Measurements from ENCODE around the gene PDRG1. TPM values are rescaled to one million over a fixed set of nuclear protein-coding genes. Genes with fewer than 3 reads are reported as not detected.

Gene PDRG1
- polyA plus RNA-seq, 3 donors: 3.5 to 4.4 (median 3.7) TPM

GRCh38 chr20:31954500-31954899 lies 2.7 kb upstream of the PDRG1 start:
- Histone ChIP-seq H3K9me3 (replicated peaks in 1 of 2; ENCODE audit: control insufficient read depth in 1 of 2, insufficient read depth in 1 of 2, low read length in 2 of 2) (no peaks in the 10 kb centered on the region), H3K27me3 (ENCODE audit: control insufficient read depth in 2 of 2, insufficient read depth in 2 of 2, low read length in 2 of 2) (peaks cover 0 to 6% of the 10 kb centered on the region in 2 donors), H3K9ac (ENCODE audit: insufficient read depth, low read length, poor library complexity, severe bottlenecking) (no peak overlapping the region), H3K4me1 (ENCODE audit: control insufficient read depth in 1 of 2, insufficient read depth in 2 of 2, low read length in 2 of 2) (peaks cover 12 to 13% of the 10 kb centered on the region in 2 donors), H4K20me1 (ENCODE audit: insufficient read depth, low read length) (peaks cover 13% of the 10 kb centered on the region), H3K79me2 (ENCODE audit: insufficient read depth, low read length) (peaks cover 21% of the 10 kb centered on the region), H2AFZ (ENCODE audit: insufficient read depth, low read depth, low read length, poor library complexity, severe bottlenecking) (no peak overlapping the region), H3K36me3 (replicated peaks in 1 of 2; ENCODE audit: control insufficient read depth in 1 of 2, insufficient read depth in 2 of 2, low read length in 2 of 2) (peaks cover 7 to 9% of the 10 kb centered on the region in 2 donors), H3K27ac (ENCODE audit: low read depth in 1 of 2, low read length in 2 of 2) (no peak overlapping the region), H3K4me2 (replicated peaks; ENCODE audit: extremely low read depth, low read length, poor library complexity, severe bottlenecking) (no peak overlapping the region), H3K4me3 (replicated peaks in 1 of 3; ENCODE audit: low read depth in 2 of 3, low read length in 3 of 3) (no peak overlapping the region)
- no peaks in the 10 kb centered on the region for H3K9me3 Mint-ChIP-seq
- H3K4me3 Mint-ChIP-seq: no peak overlapping the region
- no peak for DNase-seq
- H3K4me1 Mint-ChIP-seq: peaks cover 16% of the 10 kb centered on the region
- peaks cover 12 to 17% (median 15%) of the 10 kb centered on the region in 3 donors for H3K27me3 Mint-ChIP-seq (ENCODE audit: low read depth in 3 of 3)
- intact Hi-C loops (cut with micrococcal nuclease): loop anchor here (5.0 kb wide), 3 partner anchors 77 to 132 kb away; no protein-coding TSS in a partner anchor
- WGBS (ENCODE audit: insufficient coverage): 100% methylated on average over 1 of the region's 1 CpG
- no peak overlapping the region for H3K27ac Mint-ChIP-seq
- H3K36me3 Mint-ChIP-seq: peaks cover 6 to 8% of the 10 kb centered on the region in 2 donors
- no peak for TF ChIP-seq CTCF (IDR thresholded peaks at IDR 0.05)

- no peaks in the 10 kb centered on the region for H3K9me3 ChIP-seq (replicated peaks in 1 of 2; ENCODE audit: control insufficient read depth in 1 of 2, insufficient read depth in 1 of 2, low read length in 2 of 2)
- no peak overlapping the region for H3K9ac ChIP-seq (ENCODE audit: insufficient read depth, low read length, poor library complexity, severe bottlenecking)
- Mint-ChIP-seq H3K27me3 (ENCODE audit: low read depth in 3 of 3) (peaks cover 10 to 17% (median 15%) of the 10 kb centered on the region in 3 donors), H3K27ac (no peak overlapping the region), H3K9me3 (peaks cover 0 to under 1% (median 0%) of the 10 kb centered on the region in 7 donors), H3K4me3 (no peak overlapping the region), H3K36me3 (peaks cover 12 to 15% of the 10 kb centered on the region in 2 donors), H3K4me1 (peaks cover 16% of the 10 kb centered on the region)
- 100% methylated on average over 1 of the region's 6 CpGs for WGBS (ENCODE audit: insufficient coverage)
- peaks cover 19% of the 10 kb centered on the region for H4K20me1 ChIP-seq (ENCODE audit: insufficient read depth, low read length)
- peaks cover 12 to 13% of the 10 kb centered on the region in 2 donors for H3K4me1 ChIP-seq (ENCODE audit: control insufficient read depth in 1 of 2, insufficient read depth in 2 of 2, low read length in 2 of 2)
- H2AFZ ChIP-seq (ENCODE audit: insufficient read depth, low read depth, low read length, poor library complexity, severe bottlenecking): no peak overlapping the region
- H3K4me3 ChIP-seq (replicated peaks in 1 of 3; ENCODE audit: low read depth in 2 of 3, low read length in 3 of 3): no peak overlapping the region
- no peak for DNase-seq
- H3K36me3 ChIP-seq (replicated peaks in 1 of 2; ENCODE audit: control insufficient read depth in 1 of 2, insufficient read depth in 2 of 2, low read length in 2 of 2): peaks cover 14 to 17% of the 10 kb centered on the region in 2 donors
- peaks cover 21% of the 10 kb centered on the region for H3K79me2 ChIP-seq (ENCODE audit: insufficient read depth, low read length)
- H3K27ac ChIP-seq (ENCODE audit: low read depth in 1 of 2, low read length in 2 of 2): no peak overlapping the region
- no peak for TF ChIP-seq CTCF (IDR thresholded peaks at IDR 0.05)
- intact Hi-C loops (cut with micrococcal nuclease): loop anchor here (5.0 kb wide), 3 partner anchors 76 to 131 kb away; no protein-coding TSS in a partner anchor
- H3K4me2 ChIP-seq (replicated peaks; ENCODE audit: extremely low read depth, low read length, poor library complexity, severe bottlenecking): no peak overlapping the region
- peaks cover 0 to 6% of the 10 kb centered on the region in 2 donors for H3K27me3 ChIP-seq (ENCODE audit: control insufficient read depth in 2 of 2, insufficient read depth in 2 of 2, low read length in 2 of 2)
Measured at GRCh38 chr20:31953556-31954148, 1.8 kb upstream of the PDRG1 start.
